K562 (cell line): Measurements from ENCODE around the gene MAGEA9B. TPM values are rescaled to one million over a fixed set of nuclear protein-coding genes. Genes with fewer than 3 reads are reported as not detected.
"Not testable (repeated sequence)": the region's sequence is repeated elsewhere in the genome, so short reads cannot be mapped to it uniquely, and the experiment has no call there.

ENCODE experiments used
- ATAC-seq: fragments of 200-7000 bp; cut with Tn5 transposase; 3 replicates; pipeline ENCODE4 v1.9.1; 2020; ENCODE audit warnings: moderate library complexity
- BruUV-seq: library from RNA; stranded (reverse); fragments of 400-500 nt; replicated peaks from 2 replicates; lab custom pipeline; 2021; lab: Mats Ljungman, UMichigan
- CTCF ChIA-PET: fragments of 300-600 bp; formaldehyde crosslinking; extraction: SDS; loops from one replicate; lab custom pipeline; 2021; ENCODE audit warnings: low intra/inter-chr PET ratio; lab: Yijun Ruan, JAX
- POLR2A ChIA-PET: fragments of 300-600, 350-650 bp; sonication (Branson Sonifier 250); formaldehyde crosslinking; extraction: SDS; loops from one replicate; lab custom pipeline; 2021; ENCODE audit warnings: antibody characterized with exemption, inconsistent platforms; lab: Yijun Ruan, JAX
- DNase-seq, 4 experiments: peaks; one replicate each; pipeline versions ENCODE4 v3.0.0 to v3.0.0-alpha.2; 2011 to 2018; ENCODE audit warnings: low spot score in 3 of 4, mixed read lengths in 3 of 4; ENCODE audit errors: extremely low read depth in 1 of 4
- FAIRE-seq: peaks from 2 replicates; lab custom pipeline; 2011; peaks lifted over from hg19 to GRCh38; lab: Jason Lieb, UNC
- H2AFZ ChIP-seq: 2 replicates; pipeline ENCODE4 v1.6.0; 2011; ENCODE audit warnings: low read depth, low read length, control low read depth, inconsistent platforms
- H3K27ac ChIP-seq: fragments of 200-600 bp; 3 replicates; pipeline ENCODE4 v1.8.0; 2011; ENCODE audit warnings: low read depth, mild to moderate bottlenecking, control low read depth, inconsistent platforms, low read length, moderate library complexity, mixed read lengths; ENCODE audit errors: extremely low read depth
- H3K27me3 ChIP-seq, 2 experiments: fragments of 300-600 bp in 1 of 2; 2 replicates in 1 of 2; 3 replicates in 1 of 2; pipeline versions ENCODE4 v1.6.0 to v1.8.0; 2011; ENCODE audit warnings: inconsistent platforms in 2 of 2, low read length in 2 of 2, mild to moderate bottlenecking in 1 of 2, mixed read lengths in 1 of 2, moderate library complexity in 1 of 2; ENCODE audit not compliant: control insufficient read depth in 2 of 2, insufficient read depth in 2 of 2
- H3K36me3 ChIP-seq: fragments of 300-600 bp; 3 replicates; pipeline ENCODE4 v1.8.0; 2011; ENCODE audit warnings: mild to moderate bottlenecking, low read length, inconsistent platforms; ENCODE audit not compliant: control insufficient read depth, insufficient read depth
- H3K4me1 ChIP-seq, 2 experiments: fragments of 200-600 bp in 1 of 2; replicated peaks in 1 of 2; 2 replicates in 1 of 2; 3 replicates in 1 of 2; pipeline versions ENCODE4 v1.5.1 to v1.8.0; 2011; ENCODE audit warnings: inconsistent platforms in 2 of 2, low read length in 2 of 2, mild to moderate bottlenecking in 1 of 2, mixed read lengths in 1 of 2, moderate library complexity in 1 of 2; ENCODE audit not compliant: control insufficient read depth in 2 of 2, insufficient read depth in 2 of 2
- H3K4me2 ChIP-seq: 2 replicates; pipeline ENCODE4 v1.6.1; 2011; ENCODE audit warnings: low read length, control low read depth, inconsistent platforms, mixed read lengths; ENCODE audit not compliant: insufficient read depth
- H3K4me3 ChIP-seq: fragments of 200-600 bp; sonication (generic), shearing (Covaris generic); 2 replicates; pipeline ENCODE4 v1.5.1; 2016; ENCODE audit warnings: control low read depth, inconsistent platforms
- H3K79me2 ChIP-seq: fragments of 200-600 bp; 3 replicates; pipeline ENCODE4 v1.8.0; 2011; ENCODE audit warnings: low read length, inconsistent platforms; ENCODE audit not compliant: control insufficient read depth, insufficient read depth
- H3K9ac ChIP-seq, 2 experiments: 2 replicates each; pipeline versions ENCODE4 v1.6.0 to v1.6.1; 2011; ENCODE audit warnings: low read depth in 2 of 2, low read length in 2 of 2, control low read depth in 1 of 2, inconsistent platforms in 1 of 2, mild to moderate bottlenecking in 1 of 2, mixed read lengths in 1 of 2; ENCODE audit not compliant: insufficient read depth in 1 of 2
- H3K9me1 ChIP-seq: one replicate; pipeline ENCODE4 v1.6.0; 2011; ENCODE audit warnings: inconsistent platforms, mild to moderate bottlenecking, low read length, moderate library complexity; ENCODE audit not compliant: control insufficient read depth, insufficient read depth
- H3K9me3 ChIP-seq: replicated peaks from 2 replicates; pipeline ENCODE4 v1.5.1; 2011; ENCODE audit warnings: low read depth, low read length, inconsistent platforms; ENCODE audit not compliant: control insufficient read depth, insufficient read depth
- H4K20me1 ChIP-seq: replicated peaks from 2 replicates; pipeline ENCODE4 v1.6.1; 2011; ENCODE audit warnings: low read length, inconsistent platforms, mixed read lengths; ENCODE audit not compliant: control insufficient read depth, insufficient read depth
- CTCF ChIP-seq, 3 experiments: IDR thresholded peaks in 2 of 3; conservative IDR thresholded peaks in 1 of 3; 2 replicates each; pipeline ENCODE4 v1.5.1; 2011 to 2012; ENCODE audit warnings: low read length in 3 of 3, mild to moderate bottlenecking in 3 of 3, control low read depth in 2 of 3, improper control_type of control experiment in 1 of 3, inconsistent platforms in 1 of 3, low read depth in 1 of 3, mixed read lengths in 1 of 3, moderate library complexity in 1 of 3; ENCODE audit not compliant: insufficient read depth in 2 of 3
- ZBTB33 ChIP-seq: sonication (generic); formaldehyde crosslinking; IDR thresholded peaks from 2 replicates; pipeline ENCODE4 v1.8.1; 2023; ENCODE audit warnings: mild to moderate bottlenecking, missing genetic modification reagents
- WGBS: fragments of 100-300 bp; shearing (Covaris generic); methylation state at CpG from one replicate; pipeline ENCODE4 v1.1.6; 2016; ENCODE audit warnings: low coverage, mixed read lengths; ENCODE audit not compliant: insufficient coverage; ENCODE audit errors: missing lambda C conversion rate; 5-methylcytosine and 5-hydroxymethylcytosine counted together
- in situ Hi-C: fragments of 300-500 bp; cut with MboI; formaldehyde crosslinking; loops from 4 replicates; pipeline ENCODE4 v1.15.0; 2018; ENCODE audit warnings: inconsistent platforms, mixed read lengths
- intact Hi-C: fragments of 100-400 bp; cut with micrococcal nuclease; formaldehyde crosslinking; loops from 2 replicates; pipeline ENCODE4 v1.14.2; 2022
- polyA plus RNA-seq, 8 experiments: library from polyadenylated mRNA; depleted of rRNA in 4 of 8; stranded (reverse) in 5 of 8; unstranded in 3 of 8; fragments of >200 nt; fragmentation: Nextera tagmentation in 2 of 8; fragmentation: Illumina TruSeq in 1 of 8; extraction: Ambion mirVana in 2 of 8; extraction: Trizol in 1 of 8; gene quantifications; 2 replicates each; pipeline versions ENCODE4 v1.2.1 to v1.2.3, GENCODE V29; 2011 to 2014; ENCODE audit warnings: inconsistent platforms in 1 of 8, missing spikeins in 1 of 8
- total RNA-seq, 7 experiments: library from RNA; depleted of rRNA in 6 of 7; stranded (reverse); fragments of >200 nt in 6 of 7; fragmentation: Illumina TruSeq in 2 of 7; extraction: Trizol in 2 of 7; gene quantifications; 2 replicates each; pipeline versions ENCODE4 v1.2.1 to v1.2.3, GENCODE V29; 2011 to 2021; ENCODE audit warnings: low replicate concordance in 1 of 7

Gene MAGEA9B
- total and polyA plus RNA-seq, 9 of the 15 experiments (the other 6 are each of a cell fraction or from before 2014, with no cell fraction given): 11.2 to 31.2 (median 14.1) TPM

- H3K27ac ChIP-seq, H4K20me1 ChIP-seq, POLR2A ChIA-PET, CTCF ChIA-PET, H3K4me3 ChIP-seq, intact Hi-C loops, H3K9me3 ChIP-seq, H3K4me2 ChIP-seq, BruUV-seq, H3K36me3 ChIP-seq, H2AFZ ChIP-seq, H3K9ac ChIP-seq, H3K4me1 ChIP-seq, H3K9me1 ChIP-seq, H3K79me2 ChIP-seq, H3K27me3 ChIP-seq, in situ Hi-C loops: not testable (repeated sequence)
- peak in 1 of 4 experiments; percentile 47 for DNase-seq
- peak in 2 of 3 experiments; percentile 30 to 43; a peak in 3 of 6 replicates for TF ChIP-seq CTCF (IDR thresholded peaks at IDR 0.05 in 2 of 3, conservative IDR thresholded peaks at IDR 0.05 in 1 of 3; ENCODE audit: insufficient read depth in 2 of 3, low read depth in 1 of 3, low read length in 3 of 3)
- TF ChIP-seq ZBTB33 (CRISPR knock-in tag): peak; percentile 42; the same call in 1 of the 2 replicates
- FAIRE-seq: peak; percentile 19
- 50% methylated on average over 1 of the region's 29 CpGs for WGBS
- peak; percentile 38 for ATAC-seq
These were observed 41.4 kb downstream of the MAGEA9B start for GRCh38 chrX:149545545-149546543.
